CD4-positive, alpha-beta T cell treated with Interleukin-10 for 1 hour (primary cell): Measurements from ENCODE around the gene RPGRIP1L.

Source experiments
- DNase-seq: peaks from one replicate; pipeline ENCODE4 v3.0.0-alpha.2; 2020

The RPGRIP1L gene

GRCh38 chr16:53643474-53643873 is 60.2 kb downstream of the RPGRIP1L start:
- DNase-seq: no peak

GRCh38 chr16:53642094-53642493 is 61.6 kb downstream of the RPGRIP1L start:
- no peak for DNase-seq

- no peak for DNase-seq
These were observed 66.7 kb downstream of the RPGRIP1L start for GRCh38 chr16:53636978-53637377.

- no peak for DNase-seq
These were observed 71.1 kb downstream of the RPGRIP1L start for GRCh38 chr16:53632526-53632925.

- DNase-seq: no peak
These were observed 72.2 kb downstream of the RPGRIP1L start for GRCh38 chr16:53631236-53632025.

- no peak for DNase-seq
These were observed 73.9 kb downstream of the RPGRIP1L start for GRCh38 chr16:53629607-53630312.

GRCh38 chr16:53629151-53629550 is 74.5 kb downstream of the RPGRIP1L start:
- no peak for DNase-seq

- no peak for DNase-seq
These were observed 76.8 kb downstream of the RPGRIP1L start for GRCh38 chr16:53626811-53627210.

- DNase-seq: no peak
These were observed 77.5 kb downstream of the RPGRIP1L start for GRCh38 chr16:53626161-53626560.

- no peak for DNase-seq
These were observed 78.4 kb downstream of the RPGRIP1L start for GRCh38 chr16:53625221-53625620.

- DNase-seq: no peak
These were observed 81.3 kb downstream of the RPGRIP1L start for GRCh38 chr16:53622315-53622714.

GRCh38 chr16:53620476-53620875 is 83.2 kb downstream of the RPGRIP1L start:
- DNase-seq: no peak

- DNase-seq: no peak
These were observed 84.4 kb downstream of the RPGRIP1L start for GRCh38 chr16:53619235-53619634.

- DNase-seq: no peak
These were observed 89.3 kb downstream of the RPGRIP1L start for GRCh38 chr16:53614346-53614745.

GRCh38 chr16:53612003-53612402 is 91.7 kb downstream of the RPGRIP1L start:
- DNase-seq: no peak

- no peak for DNase-seq
These were observed 92.4 kb downstream of the RPGRIP1L start for GRCh38 chr16:53611179-53611696.

GRCh38 chr16:53609536-53609935 is 94.1 kb downstream of the RPGRIP1L start:
- DNase-seq: no peak

- no peak for DNase-seq
These were observed 95.6 kb downstream of the RPGRIP1L start for GRCh38 chr16:53608094-53608493.

- no peak for DNase-seq
These were observed 97.7 kb downstream of the RPGRIP1L start for GRCh38 chr16:53605831-53606400.

- no peak for DNase-seq
These were observed 98.3 kb downstream of the RPGRIP1L start for GRCh38 chr16:53605356-53605755.

GRCh38 chr16:53601961-53602360 is 101.7 kb downstream of the RPGRIP1L start:
- no peak for DNase-seq

- DNase-seq: no peak
These were observed 103.0 kb downstream of the RPGRIP1L start for GRCh38 chr16:53600616-53601015.

GRCh38 chr16:53600126-53600525 is 103.5 kb downstream of the RPGRIP1L start:
- DNase-seq: no peak

- DNase-seq: no peak
These were observed 104.1 kb downstream of the RPGRIP1L start for GRCh38 chr16:53599548-53599947.
